ENCODE measurements around the gene GHR. TPM values are rescaled to one million over a fixed set of nuclear protein-coding genes. Genes with fewer than 3 reads are reported as not detected.
A peak's percentile ranks its signal among the peaks of the same experiment; 100 is the strongest.

The GHR gene
- total and polyA plus RNA-seq, 7 donors, result 0.46 to 22.8 (median 9.1) TPM

- Histone ChIP-seq H3K27ac (no peak overlapping the region), H3K4me3 (no peak overlapping the region), H3K4me1 (no peaks in the 10 kb centered on the region), H3K36me3 (no peaks in the 10 kb centered on the region), H3K9me3 (no peaks in the 10 kb centered on the region), H3K27me3 (peaks cover 0 to 5% (median 0%) of the 10 kb centered on the region in 3 donors)
- 89% methylated on average over 4 of the region's 4 CpGs for WGBS, 2 donors
- intact Hi-C loops (cut with DNase I), result loop anchor here (10.0 kb wide), 1 partner anchor 836 kb away; the partner anchor contains the start of gene FBXO4
- TF ChIP-seq POLR2AphosphoS5 (IDR thresholded peaks at IDR 0.05) (no peak), EP300 (IDR thresholded peaks at IDR 0.05) (no peak), POLR2A (IDR thresholded peaks at IDR 0.05) (no peak)
- TF ChIP-seq, protein P1, sequence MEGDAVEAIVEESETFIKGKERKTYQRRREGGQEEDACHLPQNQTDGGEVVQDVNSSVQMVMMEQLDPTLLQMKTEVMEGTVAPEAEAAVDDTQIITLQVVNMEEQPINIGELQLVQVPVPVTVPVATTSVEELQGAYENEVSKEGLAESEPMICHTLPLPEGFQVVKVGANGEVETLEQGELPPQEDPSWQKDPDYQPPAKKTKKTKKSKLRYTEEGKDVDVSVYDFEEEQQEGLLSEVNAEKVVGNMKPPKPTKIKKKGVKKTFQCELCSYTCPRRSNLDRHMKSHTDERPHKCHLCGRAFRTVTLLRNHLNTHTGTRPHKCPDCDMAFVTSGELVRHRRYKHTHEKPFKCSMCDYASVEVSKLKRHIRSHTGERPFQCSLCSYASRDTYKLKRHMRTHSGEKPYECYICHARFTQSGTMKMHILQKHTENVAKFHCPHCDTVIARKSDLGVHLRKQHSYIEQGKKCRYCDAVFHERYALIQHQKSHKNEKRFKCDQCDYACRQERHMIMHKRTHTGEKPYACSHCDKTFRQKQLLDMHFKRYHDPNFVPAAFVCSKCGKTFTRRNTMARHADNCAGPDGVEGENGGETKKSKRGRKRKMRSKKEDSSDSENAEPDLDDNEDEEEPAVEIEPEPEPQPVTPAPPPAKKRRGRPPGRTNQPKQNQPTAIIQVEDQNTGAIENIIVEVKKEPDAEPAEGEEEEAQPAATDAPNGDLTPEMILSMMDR (IDR thresholded peaks at IDR 0.05), result no peak
- DNase-seq, result no peak
Observed at GRCh38 chr5:42760426-42760825, 337.2 kb downstream of the GHR start.

DNA sequence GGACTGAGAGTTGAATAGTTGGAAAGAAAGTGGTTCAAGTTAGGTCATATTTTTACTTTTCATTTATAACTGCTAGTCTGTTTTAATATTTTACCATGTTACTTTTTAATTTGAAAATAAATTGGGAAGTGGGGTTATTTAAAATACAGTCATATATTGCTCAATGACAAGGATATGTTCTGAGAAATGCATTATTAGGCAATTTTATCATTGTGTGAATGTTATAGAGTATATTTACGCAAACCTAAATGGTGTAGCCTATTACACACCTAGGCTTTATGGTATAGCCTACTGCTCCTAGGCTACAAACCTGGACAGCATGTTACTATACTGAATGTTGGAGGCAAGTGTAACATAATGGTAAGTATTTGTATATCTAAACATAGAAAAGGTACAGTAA is 338.6 kb downstream of the GHR start:
- no peaks in the 10 kb centered on the region for H3K4me1 ChIP-seq
- no peak overlapping the region for H3K4me3 ChIP-seq
- no peaks in the 10 kb centered on the region for H3K27me3 ChIP-seq
- intact Hi-C loops (cut with DNase I), result loop anchor here (10.0 kb wide), 1 partner anchor 837 kb away; the partner anchor contains the start of gene FBXO4
- 97 to 98% methylated on average over 1 of the region's 1 CpG for WGBS, 2 donors
- TF ChIP-seq POLR2AphosphoS5 (IDR thresholded peaks at IDR 0.05) (no peak), EP300 (IDR thresholded peaks at IDR 0.05) (no peak), POLR2A (IDR thresholded peaks at IDR 0.05) (no peak)
- TF ChIP-seq, protein P1 (IDR thresholded peaks at IDR 0.05), result no peak
- H3K36me3 ChIP-seq, result no peaks in the 10 kb centered on the region
- no peaks in the 10 kb centered on the region for H3K9me3 ChIP-seq
- H3K27ac ChIP-seq, result no peak overlapping the region
- DNase-seq, result no peak

- no peak for DNase-seq
- Histone ChIP-seq H3K9me3 (no peaks in the 10 kb centered on the region), H3K27me3 (no peaks in the 10 kb centered on the region), H3K4me1 (no peaks in the 10 kb centered on the region), H3K36me3 (no peaks in the 10 kb centered on the region), H3K27ac (no peak overlapping the region), H3K4me3 (no peak overlapping the region)
- TF ChIP-seq, protein P1 (IDR thresholded peaks at IDR 0.05), result peak in 2 of 4 experiments; percentile 16 to 49
- no peak for TF ChIP-seq POLR2A (IDR thresholded peaks at IDR 0.05)
- intact Hi-C loops (cut with DNase I), result loop anchor here (1.0 to 10.0 kb wide), 4 partner anchors 344 to 910 kb away; partner anchors contain the start of genes FBXO4 and GHR
- 27 to 46% methylated on average over 3 of the region's 3 CpGs for WGBS, 2 donors
Observed at GRCh38 chr5:42767491-42768105, 344.4 kb downstream of the GHR start.

- no peaks in the 10 kb centered on the region for H3K9me3 ChIP-seq
- intact Hi-C loops (cut with DNase I), result loop anchor here (2.0 to 10.0 kb wide), 3 partner anchors 763 to 911 kb away; partner anchors contain the start of gene FBXO4
- 14 to 57% methylated on average over 1 of the region's 1 CpG for WGBS, 2 donors
Observed at GRCh38 chr5:42768106-42768504, 344.9 kb downstream of the GHR start.

More at GRCh38 chr5:42768106-42768504, 344.9 kb downstream of the GHR start:
- no peaks in the 10 kb centered on the region for H3K27me3 ChIP-seq
- DNase-seq, result no peak
- no peak overlapping the region for H3K27ac ChIP-seq
- H3K4me1 ChIP-seq, result no peaks in the 10 kb centered on the region
- TF ChIP-seq, protein P1 (IDR thresholded peaks at IDR 0.05), result no peak
- TF ChIP-seq POLR2AphosphoS5 (IDR thresholded peaks at IDR 0.05) (no peak), POLR2A (IDR thresholded peaks at IDR 0.05) (no peak), EP300 (IDR thresholded peaks at IDR 0.05) (no peak)
- H3K36me3 ChIP-seq, result no peaks in the 10 kb centered on the region
- H3K4me3 ChIP-seq, result no peak overlapping the region
